DMS79 (cell line): ENCODE results near the gene ATG3.
"Not testable (repeated sequence)": the region's sequence is repeated elsewhere in the genome, so short reads cannot be mapped to it uniquely, and the experiment has no call there.

ENCODE experiments used
- DNase-seq: peaks from one replicate; lab custom pipeline; 2025; lab: John Stamatoyannopoulos, UW

The ATG3 gene

GRCh38 chr3:112497897-112498548, 63.7 kb downstream of the ATG3 start:
- no peak for DNase-seq

GRCh38 chr3:112496366-112497067, 65.2 kb downstream of the ATG3 start:
- DNase-seq: no peak

GRCh38 chr3:112494448-112494767, 67.4 kb downstream of the ATG3 start:
- not testable (repeated sequence) for DNase-seq

- DNase-seq: no peak
These were observed 69.6 kb downstream of the ATG3 start for GRCh38 chr3:112492124-112492523.

- no peak for DNase-seq
These were observed 70.4 kb downstream of the ATG3 start for GRCh38 chr3:112491373-112491772.

GRCh38 chr3:112489674-112490479, 71.9 kb downstream of the ATG3 start:
- DNase-seq: no peak

GRCh38 chr3:112486811-112487505, 74.8 kb downstream of the ATG3 start:
- no peak for DNase-seq

GRCh38 chr3:112484352-112484751, 77.4 kb downstream of the ATG3 start:
- no peak for DNase-seq

- DNase-seq: no peak
These were observed 79.1 kb downstream of the ATG3 start for GRCh38 chr3:112482675-112483074.
